HCT116 (cell line): ENCODE results near the gene MUC22. TPM values are rescaled to one million over a fixed set of nuclear protein-coding genes. Genes with fewer than 3 reads are reported as not detected.

Experiments
- ATAC-seq: fragments of 200-7000 bp; cut with Tn5 transposase; 2 replicates; pipeline ENCODE4 v1.9.1; 2020; ENCODE audit warnings: mild to moderate bottlenecking, moderate library complexity
- BruUV-seq: library from RNA; stranded (reverse); fragments of 400-500 nt; replicated peaks from 2 replicates; lab custom pipeline; 2021; lab: Mats Ljungman, UMichigan
- CTCF ChIA-PET: fragments of 300-600 bp; sonication (Branson Sonifier 250); formaldehyde crosslinking; loops from one replicate; lab custom pipeline; 2021; ENCODE audit warnings: antibody characterized with exemption; lab: Charles Lee
- POLR2A ChIA-PET: fragments of 300-600, 350-600 bp; sonication (Branson Sonifier 250); formaldehyde crosslinking; loops from one replicate; lab custom pipeline; 2021; ENCODE audit warnings: antibody characterized with exemption; lab: Charles Lee
- RAD21 ChIA-PET, 2 experiments: fragments of 300-600 bp; sonication (Branson Sonifier 250); formaldehyde crosslinking; loops; one replicate each; lab custom pipeline; 2023; ENCODE audit warnings: low total read pairs in 2 of 2; ENCODE audit not compliant: uncharacterized antibody in 2 of 2, unreplicated experiment in 2 of 2, low non-redundant PET in 1 of 2; lab: Charles Lee
- DNase-seq: peaks from one replicate; pipeline ENCODE4 v3.0.0-alpha.2; 2010; ENCODE audit warnings: low read depth, low spot score
- H2AFZ ChIP-seq: fragments of 200-600 bp; shearing (Covaris generic), sonication (generic); 2 replicates; pipeline ENCODE4 v1.6.1; 2017; ENCODE audit warnings: low read depth, mixed run types, mixed read lengths, antibody characterized with exemption, low read length; ENCODE audit not compliant: poor library complexity, severe bottlenecking
- H3K27ac ChIP-seq: 2 replicates; pipeline ENCODE4 v1.5.1; 2012; ENCODE audit warnings: low read depth, low read length
- H3K27me3 ChIP-seq: fragments of 200-600 bp; sonication (generic); 2 replicates; pipeline ENCODE4 v1.6.1; 2016; ENCODE audit warnings: mixed run types, low read length, mixed read lengths; ENCODE audit not compliant: insufficient read depth
- H3K36me3 ChIP-seq, 2 experiments: fragments of 200-500 bp in 1 of 2; fragments of 200-600 bp in 1 of 2; sonication (Bioruptor generic) in 1 of 2; sonication (generic) in 1 of 2; 2 replicates each; pipeline versions ENCODE4 v1.5.1 to v1.6.1; 2014 to 2016; ENCODE audit warnings: low read length in 2 of 2, inconsistent platforms in 1 of 2, mixed read lengths in 1 of 2, mixed run types in 1 of 2; ENCODE audit not compliant: insufficient read depth in 2 of 2, control insufficient read depth in 1 of 2
- H3K4me1 ChIP-seq, 2 experiments: fragments of 200-600 bp in 1 of 2; sonication (generic) in 1 of 2; 2 replicates each; pipeline versions ENCODE4 v1.5.1 to v1.6.1; 2012 to 2017; ENCODE audit warnings: low read length in 2 of 2, inconsistent platforms in 1 of 2, mild to moderate bottlenecking in 1 of 2, mixed read lengths in 1 of 2, mixed run types in 1 of 2, moderate library complexity in 1 of 2; ENCODE audit not compliant: insufficient read depth in 2 of 2, control insufficient read depth in 1 of 2
- H3K4me2 ChIP-seq: fragments of 200-600 bp; sonication (generic); 2 replicates; pipeline ENCODE4 v1.6.1; 2017; ENCODE audit warnings: mixed run types, low read length, mixed read lengths
- H3K4me3 ChIP-seq, 2 experiments: fragments of 200-600 bp in 1 of 2; sonication (generic) in 1 of 2; replicated peaks in 1 of 2; 2 replicates each; pipeline ENCODE4 v1.5.1; 2011 to 2016; ENCODE audit warnings: low read length in 2 of 2, control low read depth in 1 of 2, low read depth in 1 of 2, mild to moderate bottlenecking in 1 of 2, mixed read lengths in 1 of 2, mixed run types in 1 of 2
- H3K79me2 ChIP-seq: fragments of 200-600 bp; sonication (generic); 2 replicates; pipeline ENCODE4 v1.6.1; 2017; ENCODE audit warnings: mild to moderate bottlenecking, mixed run types, low read length, moderate library complexity, mixed read lengths; ENCODE audit not compliant: insufficient read depth
- H3K9ac ChIP-seq: fragments of 200-600 bp; sonication (generic); 2 replicates; pipeline ENCODE4 v1.6.1; 2016; ENCODE audit warnings: low read length, mixed read lengths
- H3K9me2 ChIP-seq: fragments of 200-600 bp; sonication (generic), shearing (Covaris generic); 2 replicates; pipeline ENCODE4 v1.6.1; 2017; ENCODE audit warnings: mixed run types, mild to moderate bottlenecking, moderate library complexity; ENCODE audit not compliant: insufficient read depth
- H3K9me3 ChIP-seq, 2 experiments: fragments of 200-500 bp in 1 of 2; fragments of 200-600 bp in 1 of 2; sonication (Bioruptor generic) in 1 of 2; sonication (generic) in 1 of 2; 2 replicates each; pipeline ENCODE4 v1.6.1; 2014 to 2017; ENCODE audit warnings: low read length in 2 of 2, mixed read lengths in 2 of 2, inconsistent platforms in 1 of 2, low read depth in 1 of 2, mild to moderate bottlenecking in 1 of 2, mixed run types in 1 of 2, moderate library complexity in 1 of 2; ENCODE audit not compliant: control insufficient read depth in 1 of 2, insufficient read depth in 1 of 2
- H4K20me1 ChIP-seq: fragments of 200-600 bp; sonication (generic), shearing (Covaris generic); 2 replicates; pipeline ENCODE4 v1.6.1; 2017; ENCODE audit warnings: mixed run types, mild to moderate bottlenecking, moderate library complexity; ENCODE audit not compliant: insufficient read depth
- CBX3 ChIP-seq: IDR thresholded peaks from 2 replicates; pipeline ENCODE4 v1.6.1; 2012; ENCODE audit warnings: low read depth
- CEBPB ChIP-seq: IDR thresholded peaks from 2 replicates; pipeline ENCODE4 v1.6.1; 2012; ENCODE audit warnings: low read depth
- CTCF ChIP-seq, 3 experiments: fragments of 200-600 bp in 1 of 3; sonication (generic) in 1 of 3; IDR thresholded peaks in 2 of 3; conservative IDR thresholded peaks in 1 of 3; 2 replicates each; pipeline ENCODE4 v1.5.1; 2012 to 2017; ENCODE audit warnings: low read depth in 2 of 3, low read length in 2 of 3, antibody characterized with exemption in 1 of 3, borderline replicate concordance in 1 of 3, control low read depth in 1 of 3, mild to moderate bottlenecking in 1 of 3, mixed read lengths in 1 of 3, mixed run types in 1 of 3, moderate library complexity in 1 of 3; ENCODE audit not compliant: insufficient read depth in 1 of 3
- EGR1 ChIP-seq: IDR thresholded peaks from 2 replicates; pipeline ENCODE4 v1.6.1; 2012; ENCODE audit warnings: low read depth
- ELF1 ChIP-seq: IDR thresholded peaks from 2 replicates; pipeline ENCODE4 v1.6.1; 2012; ENCODE audit warnings: low read depth, borderline replicate concordance
- EZH2phosphoT487 ChIP-seq: fragments of 200-600 bp; IDR thresholded peaks from 2 replicates; pipeline ENCODE4 v1.6.1; 2018; ENCODE audit warnings: antibody characterized with exemption, borderline replicate concordance
- FOSL1 ChIP-seq: IDR thresholded peaks from 2 replicates; pipeline ENCODE4 v1.6.1; 2012; ENCODE audit warnings: low read depth
- JUND ChIP-seq: IDR thresholded peaks from 2 replicates; pipeline ENCODE4 v1.6.1; 2012
- POLR2A ChIP-seq: IDR thresholded peaks from 2 replicates; pipeline ENCODE4 v1.7.0; 2011; ENCODE audit warnings: borderline replicate concordance; ENCODE audit not compliant: insufficient read depth, insufficient read length; ENCODE audit errors: extremely low read depth
- POLR2AphosphoS5 ChIP-seq: IDR thresholded peaks from 2 replicates; pipeline ENCODE4 v1.6.1; 2011; ENCODE audit warnings: mild to moderate bottlenecking, low read depth, low read length, moderate library complexity
- RAD21 ChIP-seq: IDR thresholded peaks from 2 replicates; pipeline ENCODE4 v1.6.1; 2012; ENCODE audit warnings: low read depth, mild to moderate bottlenecking
- SIN3A ChIP-seq: IDR thresholded peaks from 2 replicates; pipeline ENCODE4 v1.6.1; 2012; ENCODE audit warnings: low read depth
- YY1 ChIP-seq: IDR thresholded peaks from 2 replicates; pipeline ENCODE4 v1.6.1; 2011; ENCODE audit warnings: low read length, low read depth, moderate library complexity, mild to moderate bottlenecking; ENCODE audit not compliant: insufficient replicate concordance; ENCODE audit errors: extremely low read depth
- ZBTB33 ChIP-seq: IDR thresholded peaks from 2 replicates; pipeline ENCODE4 v1.6.1; 2011; ENCODE audit warnings: mild to moderate bottlenecking, low read length, moderate library complexity; ENCODE audit not compliant: insufficient replicate concordance; ENCODE audit errors: extremely low read depth
- ZFX ChIP-seq: fragments of 450-650 bp; IDR thresholded peaks from 2 replicates; pipeline ENCODE4 v1.6.1; 2017
- intact Hi-C: fragments of 100-400 bp; cut with micrococcal nuclease; formaldehyde crosslinking; loops from 2 replicates; pipeline ENCODE4 v1.10.0; 2022
- total RNA-seq: library from RNA; stranded (reverse); gene quantifications from one replicate; pipeline ENCODE4 v1.2.1, GENCODE V29; 2021; ENCODE audit not compliant: unreplicated experiment
- TF ChIP-seq, protein P1 (sequence below): IDR thresholded peaks from 2 replicates; pipeline ENCODE4 v1.6.1; 2012; ENCODE audit warnings: low read depth

The MUC22 gene
- total RNA-seq, 1 experiment from 2014 or later, result not detected

DNA sequence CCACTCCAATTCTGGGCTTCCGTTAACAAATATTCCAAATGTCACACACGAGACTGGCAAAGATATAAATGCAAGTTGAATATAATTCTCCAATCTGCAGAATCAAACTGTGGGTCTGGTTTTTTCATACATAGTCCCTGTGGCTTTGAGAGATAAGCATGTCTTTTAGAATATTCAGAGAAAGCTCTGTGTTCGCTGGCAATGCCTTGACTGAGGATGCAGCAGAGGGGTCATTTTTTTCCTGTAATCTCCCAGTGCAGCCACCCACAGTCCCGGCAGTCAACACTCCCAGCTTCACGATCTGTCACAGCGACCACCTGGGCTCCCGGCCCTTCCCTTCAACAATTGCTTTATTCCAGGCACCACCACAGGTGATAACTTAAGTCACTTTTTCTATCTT is 30.5 kb downstream of the MUC22 start:
- Histone ChIP-seq H3K9ac (no peak overlapping the region), H3K9me3 (no peaks in the 10 kb centered on the region), H3K27ac (no peak overlapping the region), H3K79me2 (no peaks in the 10 kb centered on the region), H4K20me1 (no peaks in the 10 kb centered on the region), H3K36me3 (no peaks in the 10 kb centered on the region), H3K4me2 (no peak overlapping the region), H3K4me3 (no peak overlapping the region), H2AFZ (no peak overlapping the region), H3K4me1 (peaks cover 0 to 8% of the 10 kb centered on the region in 2 experiments; a peak in 2 of 4 replicates), H3K27me3 (no peaks in the 10 kb centered on the region), H3K9me2 (no peaks in the 10 kb centered on the region)
- ATAC-seq (no peak), DNase-seq (no peak)
- no peak for TF ChIP-seq ELF1
- no peak for TF ChIP-seq EGR1
- no peak for TF ChIP-seq CTCF (IDR thresholded peaks at IDR 0.05 in 2 of 3, conservative IDR thresholded peaks at IDR 0.05 in 1 of 3; ENCODE audit: borderline replicate concordance in 1 of 3, insufficient read depth in 1 of 3, low read depth in 2 of 3, low read length in 2 of 3)
- TF ChIP-seq SIN3A, result no peak
- no peak for TF ChIP-seq RAD21
- no peak for TF ChIP-seq CBX3
- no peak for TF ChIP-seq CEBPB
- no peak for TF ChIP-seq POLR2AphosphoS5
- no peak for TF ChIP-seq POLR2A
- TF ChIP-seq FOSL1, result no peak
- TF ChIP-seq JUND, result no peak
- TF ChIP-seq, protein P1, sequence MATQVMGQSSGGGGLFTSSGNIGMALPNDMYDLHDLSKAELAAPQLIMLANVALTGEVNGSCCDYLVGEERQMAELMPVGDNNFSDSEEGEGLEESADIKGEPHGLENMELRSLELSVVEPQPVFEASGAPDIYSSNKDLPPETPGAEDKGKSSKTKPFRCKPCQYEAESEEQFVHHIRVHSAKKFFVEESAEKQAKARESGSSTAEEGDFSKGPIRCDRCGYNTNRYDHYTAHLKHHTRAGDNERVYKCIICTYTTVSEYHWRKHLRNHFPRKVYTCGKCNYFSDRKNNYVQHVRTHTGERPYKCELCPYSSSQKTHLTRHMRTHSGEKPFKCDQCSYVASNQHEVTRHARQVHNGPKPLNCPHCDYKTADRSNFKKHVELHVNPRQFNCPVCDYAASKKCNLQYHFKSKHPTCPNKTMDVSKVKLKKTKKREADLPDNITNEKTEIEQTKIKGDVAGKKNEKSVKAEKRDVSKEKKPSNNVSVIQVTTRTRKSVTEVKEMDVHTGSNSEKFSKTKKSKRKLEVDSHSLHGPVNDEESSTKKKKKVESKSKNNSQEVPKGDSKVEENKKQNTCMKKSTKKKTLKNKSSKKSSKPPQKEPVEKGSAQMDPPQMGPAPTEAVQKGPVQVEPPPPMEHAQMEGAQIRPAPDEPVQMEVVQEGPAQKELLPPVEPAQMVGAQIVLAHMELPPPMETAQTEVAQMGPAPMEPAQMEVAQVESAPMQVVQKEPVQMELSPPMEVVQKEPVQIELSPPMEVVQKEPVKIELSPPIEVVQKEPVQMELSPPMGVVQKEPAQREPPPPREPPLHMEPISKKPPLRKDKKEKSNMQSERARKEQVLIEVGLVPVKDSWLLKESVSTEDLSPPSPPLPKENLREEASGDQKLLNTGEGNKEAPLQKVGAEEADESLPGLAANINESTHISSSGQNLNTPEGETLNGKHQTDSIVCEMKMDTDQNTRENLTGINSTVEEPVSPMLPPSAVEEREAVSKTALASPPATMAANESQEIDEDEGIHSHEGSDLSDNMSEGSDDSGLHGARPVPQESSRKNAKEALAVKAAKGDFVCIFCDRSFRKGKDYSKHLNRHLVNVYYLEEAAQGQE, result no peak
- TF ChIP-seq ZBTB33, result no peak
- TF ChIP-seq EZH2phosphoT487, result no peak
- no peak for TF ChIP-seq ZFX
- TF ChIP-seq YY1, result no peak
- POLR2A ChIA-PET, result interaction anchor here (0.7 to 1.8 kb wide), 2 partner anchors 19 to 63 kb away, joined by 3 to 7 read pairs; no protein-coding TSS in a partner anchor
- RAD21 ChIA-PET, result no interaction called here
- BruUV-seq, result no TSS peak
- intact Hi-C loops, result no loop called here
- CTCF ChIA-PET, result interaction anchor here (1.2 to 2.5 kb wide), 2 partner anchors 33 to 98 kb away, joined by 3 to 9 read pairs; no protein-coding TSS in a partner anchor
